HG03354 (cell line): Measurements from ENCODE around the gene GALNT13.
"Not testable (repeated sequence)": the region's sequence is repeated elsewhere in the genome, so short reads cannot be mapped to it uniquely, and the experiment has no call there.

Source experiments
- ATAC-seq: cut with Tn5 transposase; IDR thresholded peaks from one replicate; pipeline ENCODE4 v1.9.1; 2021; ENCODE audit warnings: mild to moderate bottlenecking; ENCODE audit not compliant: unreplicated experiment, poor library complexity, severe bottlenecking

GALNT13 gene

GRCh38 chr2:154449951-154450658 is 578.4 kb downstream of the GALNT13 start:
- ATAC-seq, result no peak

GRCh38 chr2:154452471-154452870 is 580.7 kb downstream of the GALNT13 start:
- ATAC-seq, result no peak

GRCh38 chr2:154452906-154453493 is 581.3 kb downstream of the GALNT13 start:
- peak; percentile 61 for ATAC-seq

GRCh38 chr2:154455166-154455565 is 583.4 kb downstream of the GALNT13 start:
- ATAC-seq, result no peak

- no peak for ATAC-seq
Measured at GRCh38 chr2:154455866-154456265, 584.1 kb downstream of the GALNT13 start.

- ATAC-seq, result no peak
Measured at GRCh38 chr2:154457286-154457685, 585.6 kb downstream of the GALNT13 start.

- ATAC-seq, result no peak
Measured at GRCh38 chr2:154459286-154459685, 587.6 kb downstream of the GALNT13 start.

GRCh38 chr2:154462634-154463033 is 590.9 kb downstream of the GALNT13 start:
- no peak for ATAC-seq

GRCh38 chr2:154466226-154466625 is 594.5 kb downstream of the GALNT13 start:
- ATAC-seq, result no peak

- no peak for ATAC-seq
Measured at GRCh38 chr2:154470376-154470775, 598.7 kb downstream of the GALNT13 start.

GRCh38 chr2:154471492-154471891 is 599.8 kb downstream of the GALNT13 start:
- ATAC-seq, result not testable (repeated sequence)

GRCh38 chr2:154477319-154477718 is 605.6 kb downstream of the GALNT13 start:
- no peak for ATAC-seq

GRCh38 chr2:154480521-154480920 is 608.8 kb downstream of the GALNT13 start:
- no peak for ATAC-seq

- no peak for ATAC-seq
Measured at GRCh38 chr2:154481336-154481735, 609.6 kb downstream of the GALNT13 start.

GRCh38 chr2:154484338-154485099 is 612.8 kb downstream of the GALNT13 start:
- no peak for ATAC-seq

GRCh38 chr2:154488801-154489200 is 617.1 kb downstream of the GALNT13 start:
- ATAC-seq, result no peak

- ATAC-seq, result no peak
Measured at GRCh38 chr2:154489266-154489858, 617.6 kb downstream of the GALNT13 start.

GRCh38 chr2:154490530-154490929 is 618.8 kb downstream of the GALNT13 start:
- ATAC-seq, result no peak

GRCh38 chr2:154495455-154495868 is 623.7 kb downstream of the GALNT13 start:
- ATAC-seq, result peak; percentile 67

GRCh38 chr2:154497019-154497418 is 625.3 kb downstream of the GALNT13 start:
- no peak for ATAC-seq
